ENCODE measurements around the gene ARMC9.
A peak's percentile ranks its signal among the peaks of the same experiment; 100 is the strongest.
"Not testable (repeated sequence)": the region's sequence is repeated elsewhere in the genome, so short reads cannot be mapped to it uniquely, and the experiment has no call there.

ARMC9 gene

GRCh38 chr2:231168460-231169139 is 29.8 kb upstream of the ARMC9 start:
- DNase-seq (ENCODE audit: low read depth, low spot score) = no peak
- no peak overlapping the region for H3K27ac ChIP-seq (ENCODE audit: low read length)
- H3K4me1 ChIP-seq (ENCODE audit: control insufficient read depth, insufficient read depth, low read length) = no peaks in the 10 kb centered on the region
- no peaks in the 10 kb centered on the region for H3K27me3 ChIP-seq (ENCODE audit: control insufficient read depth, insufficient read depth, low read length)
- no CpG with 5 or more reads among the region's 4 CpGs for WGBS (ENCODE audit: insufficient coverage, insufficient read length)
- no peaks in the 10 kb centered on the region for H3K9me3 ChIP-seq (ENCODE audit: control insufficient read depth, insufficient read depth, low read length)
- no peaks in the 10 kb centered on the region; the same call in 1 of the 2 replicates for H3K36me3 ChIP-seq (ENCODE audit: control insufficient read depth, insufficient read depth, low read length)
- no peak overlapping the region for H3K4me3 ChIP-seq (ENCODE audit: low read length)

- Histone ChIP-seq H3K4me3 (ENCODE audit: low read length) (no peak overlapping the region), H3K27me3 (ENCODE audit: control insufficient read depth, insufficient read depth, low read length) (no peaks in the 10 kb centered on the region), H3K36me3 (ENCODE audit: control insufficient read depth, insufficient read depth, low read length) (no peaks in the 10 kb centered on the region; the same call in 1 of the 2 replicates), H3K27ac (ENCODE audit: low read length) (no peak overlapping the region), H3K9me3 (ENCODE audit: control insufficient read depth, insufficient read depth, low read length) (no peaks in the 10 kb centered on the region), H3K4me1 (ENCODE audit: control insufficient read depth, insufficient read depth, low read length) (no peaks in the 10 kb centered on the region)
- no peak for DNase-seq (ENCODE audit: low read depth, low spot score)
- whole genome bisulfite sequencing (ENCODE audit: insufficient coverage, insufficient read length) = 100% methylated on average over 1 of the region's 3 CpGs
Measured at GRCh38 chr2:231169488-231169887, 28.9 kb upstream of the ARMC9 start.

GRCh38 chr2:231170055-231170454 is 28.4 kb upstream of the ARMC9 start:
- Histone ChIP-seq H3K9me3 (ENCODE audit: control insufficient read depth, insufficient read depth, low read length) (no peaks in the 10 kb centered on the region), H3K27ac (ENCODE audit: low read length) (no peak overlapping the region), H3K36me3 (ENCODE audit: control insufficient read depth, insufficient read depth, low read length) (no peaks in the 10 kb centered on the region; the same call in 1 of the 2 replicates), H3K4me3 (ENCODE audit: low read length) (no peak overlapping the region), H3K27me3 (ENCODE audit: control insufficient read depth, insufficient read depth, low read length) (no peaks in the 10 kb centered on the region), H3K4me1 (ENCODE audit: control insufficient read depth, insufficient read depth, low read length) (no peaks in the 10 kb centered on the region)
- no peak for DNase-seq (ENCODE audit: low read depth, low spot score)
- WGBS (ENCODE audit: insufficient coverage, insufficient read length) = no CpG with 5 or more reads among the region's 1 CpG

- no peaks in the 10 kb centered on the region; the same call in 1 of the 2 replicates for H3K36me3 ChIP-seq (ENCODE audit: control insufficient read depth, insufficient read depth, low read length)
Measured at GRCh38 chr2:231172025-231172424, 26.4 kb upstream of the ARMC9 start.

GRCh38 chr2:231174211-231174651 is 24.2 kb upstream of the ARMC9 start:
- no peak for DNase-seq (ENCODE audit: low read depth, low spot score)
- no peaks in the 10 kb centered on the region; the same call in 1 of the 2 replicates for H3K36me3 ChIP-seq (ENCODE audit: control insufficient read depth, insufficient read depth, low read length)
- WGBS (ENCODE audit: insufficient coverage, insufficient read length) = no CpG with 5 or more reads among the region's 2 CpGs
- H3K9me3 ChIP-seq (ENCODE audit: control insufficient read depth, insufficient read depth, low read length) = no peaks in the 10 kb centered on the region
- no peaks in the 10 kb centered on the region for H3K27me3 ChIP-seq (ENCODE audit: control insufficient read depth, insufficient read depth, low read length)
- no peaks in the 10 kb centered on the region for H3K4me1 ChIP-seq (ENCODE audit: control insufficient read depth, insufficient read depth, low read length)
- H3K27ac ChIP-seq (ENCODE audit: low read length) = no peak overlapping the region
- H3K4me3 ChIP-seq (ENCODE audit: low read length) = no peak overlapping the region

More at GRCh38 chr2:231172025-231172424, 26.4 kb upstream of the ARMC9 start:
- Histone ChIP-seq H3K27ac (ENCODE audit: low read length) (no peak overlapping the region), H3K27me3 (ENCODE audit: control insufficient read depth, insufficient read depth, low read length) (no peaks in the 10 kb centered on the region), H3K4me1 (ENCODE audit: control insufficient read depth, insufficient read depth, low read length) (no peaks in the 10 kb centered on the region), H3K9me3 (ENCODE audit: control insufficient read depth, insufficient read depth, low read length) (no peaks in the 10 kb centered on the region), H3K4me3 (ENCODE audit: low read length) (no peak overlapping the region)
- WGBS (ENCODE audit: insufficient coverage, insufficient read length) = no CpG with 5 or more reads among the region's 3 CpGs
- no peak for DNase-seq (ENCODE audit: low read depth, low spot score)

- Histone ChIP-seq H3K27ac (ENCODE audit: low read length) (no peak overlapping the region), H3K9me3 (ENCODE audit: control insufficient read depth, insufficient read depth, low read length) (no peaks in the 10 kb centered on the region), H3K4me3 (ENCODE audit: low read length) (no peak overlapping the region), H3K27me3 (ENCODE audit: control insufficient read depth, insufficient read depth, low read length) (no peaks in the 10 kb centered on the region), H3K4me1 (ENCODE audit: control insufficient read depth, insufficient read depth, low read length) (0 out of 2 replicates have a peak, but pooled peaks cover 1% of the 10 kb centered on the region), H3K36me3 (ENCODE audit: control insufficient read depth, insufficient read depth, low read length) (no peaks in the 10 kb centered on the region; the same call in 1 of the 2 replicates)
- no CpG with 5 or more reads among the region's 2 CpGs for WGBS (ENCODE audit: insufficient coverage, insufficient read length)
- DNase-seq (ENCODE audit: low read depth, low spot score) = no peak
Measured at GRCh38 chr2:231176066-231176465, 22.4 kb upstream of the ARMC9 start.

GRCh38 chr2:231177156-231178025 is 21.0 kb upstream of the ARMC9 start:
- no peaks in the 10 kb centered on the region for H3K27me3 ChIP-seq (ENCODE audit: control insufficient read depth, insufficient read depth, low read length)
- WGBS (ENCODE audit: insufficient coverage, insufficient read length) = no CpG with 5 or more reads among the region's 11 CpGs
- H3K27ac ChIP-seq (ENCODE audit: low read length) = no peak overlapping the region
- H3K4me3 ChIP-seq (ENCODE audit: low read length) = no peak overlapping the region
- no peaks in the 10 kb centered on the region for H3K9me3 ChIP-seq (ENCODE audit: control insufficient read depth, insufficient read depth, low read length)
- 0 out of 2 replicates have a peak, but pooled peaks cover 1% of the 10 kb centered on the region for H3K4me1 ChIP-seq (ENCODE audit: control insufficient read depth, insufficient read depth, low read length)
- DNase-seq (ENCODE audit: low read depth, low spot score) = no peak
- no peaks in the 10 kb centered on the region; the same call in 1 of the 2 replicates for H3K36me3 ChIP-seq (ENCODE audit: control insufficient read depth, insufficient read depth, low read length)

- DNase-seq (ENCODE audit: low read depth, low spot score); H3K4me1 ChIP-seq (ENCODE audit: control insufficient read depth, insufficient read depth, low read length); H3K27ac ChIP-seq (ENCODE audit: low read length); H3K36me3 ChIP-seq (ENCODE audit: control insufficient read depth, insufficient read depth, low read length); H3K9me3 ChIP-seq (ENCODE audit: control insufficient read depth, insufficient read depth, low read length); H3K27me3 ChIP-seq (ENCODE audit: control insufficient read depth, insufficient read depth, low read length); H3K4me3 ChIP-seq (ENCODE audit: low read length): not testable (repeated sequence)
- WGBS (ENCODE audit: insufficient coverage, insufficient read length) = no CpG with 5 or more reads among the region's 5 CpGs
Measured at GRCh38 chr2:231178805-231179204, 19.6 kb upstream of the ARMC9 start.

- 0 out of 2 replicates have a peak, but pooled peaks cover 1% of the 10 kb centered on the region for H3K4me1 ChIP-seq (ENCODE audit: control insufficient read depth, insufficient read depth, low read length)
Measured at GRCh38 chr2:231181860-231182512, 16.4 kb upstream of the ARMC9 start.

GRCh38 chr2:231182513-231182899 is 15.9 kb upstream of the ARMC9 start:
- H3K9me3 ChIP-seq (ENCODE audit: control insufficient read depth, insufficient read depth, low read length) = no peaks in the 10 kb centered on the region
- H3K27me3 ChIP-seq (ENCODE audit: control insufficient read depth, insufficient read depth, low read length) = no peaks in the 10 kb centered on the region
- 0 out of 2 replicates have a peak, but pooled peaks cover 1% of the 10 kb centered on the region for H3K4me1 ChIP-seq (ENCODE audit: control insufficient read depth, insufficient read depth, low read length)
- no CpG with 5 or more reads among the region's 8 CpGs for WGBS (ENCODE audit: insufficient coverage, insufficient read length)
- H3K27ac ChIP-seq (ENCODE audit: low read length) = no peak overlapping the region
- no peak for DNase-seq (ENCODE audit: low read depth, low spot score)
- no peak overlapping the region for H3K4me3 ChIP-seq (ENCODE audit: low read length)
- no peaks in the 10 kb centered on the region for H3K36me3 ChIP-seq (ENCODE audit: control insufficient read depth, insufficient read depth, low read length)

More at GRCh38 chr2:231181860-231182512, 16.4 kb upstream of the ARMC9 start:
- H3K9me3 ChIP-seq (ENCODE audit: control insufficient read depth, insufficient read depth, low read length) = no peaks in the 10 kb centered on the region
- no peaks in the 10 kb centered on the region for H3K36me3 ChIP-seq (ENCODE audit: control insufficient read depth, insufficient read depth, low read length)
- WGBS (ENCODE audit: insufficient coverage, insufficient read length) = no CpG with 5 or more reads among the region's 12 CpGs
- DNase-seq (ENCODE audit: low read depth, low spot score) = no peak
- H3K27me3 ChIP-seq (ENCODE audit: control insufficient read depth, insufficient read depth, low read length) = no peaks in the 10 kb centered on the region
- no peak overlapping the region for H3K27ac ChIP-seq (ENCODE audit: low read length)
- peak overlapping the region; percentile 5; the same call in 1 of the 2 replicates for H3K4me3 ChIP-seq (ENCODE audit: low read length)
